MM.1S (cell line): Measurements from ENCODE around the gene ARFIP1.

ENCODE experiments used
- DNase-seq: peaks from one replicate; pipeline ENCODE4 v3.0.0-alpha.2; 2015
- H2AFZ ChIP-seq: fragments of 300-600 bp; sonication (generic); 2 replicates; pipeline ENCODE4 v1.6.0; 2016; ENCODE audit warnings: antibody characterized with exemption, low read length
- H3F3A ChIP-seq: fragments of 300-600 bp; sonication (generic); 2 replicates; pipeline ENCODE4 v1.6.1; 2016; ENCODE audit warnings: mild to moderate bottlenecking, antibody characterized with exemption, low read length, moderate library complexity, mixed read lengths; ENCODE audit not compliant: insufficient read depth
- H3K27ac ChIP-seq: fragments of 300-600 bp; sonication (generic); 2 replicates; pipeline ENCODE4 v1.5.1; 2016; ENCODE audit warnings: mild to moderate bottlenecking, low read length
- H3K27me3 ChIP-seq: fragments of 300-600 bp; sonication (generic); replicated peaks from 2 replicates; pipeline ENCODE4 v1.6.0; 2016; ENCODE audit warnings: low read length; ENCODE audit not compliant: insufficient read depth
- H3K36me3 ChIP-seq: fragments of 300-600 bp; sonication (generic); replicated peaks from 2 replicates; pipeline ENCODE4 v1.6.1; 2016; ENCODE audit warnings: mild to moderate bottlenecking, low read length, mixed read lengths; ENCODE audit not compliant: insufficient read depth
- H3K4me1 ChIP-seq: fragments of 300-600 bp; sonication (generic); 2 replicates; pipeline ENCODE4 v1.6.1; 2016; ENCODE audit warnings: low read length, mixed read lengths
- H3K4me2 ChIP-seq: fragments of 300-600 bp; sonication (generic); 2 replicates; pipeline ENCODE4 v1.6.0; 2016; ENCODE audit warnings: low read depth, low read length
- H3K4me3 ChIP-seq: fragments of 300-600 bp; sonication (generic); 2 replicates; pipeline ENCODE4 v1.5.1; 2016; ENCODE audit warnings: low read length, mixed read lengths
- H3K79me2 ChIP-seq: fragments of 300-600 bp; sonication (generic); 2 replicates; pipeline ENCODE4 v1.6.1; 2016; ENCODE audit warnings: mixed run types, low read length, mixed read lengths
- H3K9ac ChIP-seq: fragments of 300-600 bp; sonication (generic); 2 replicates; pipeline ENCODE4 v1.6.1; 2016; ENCODE audit warnings: low read length, mixed read lengths
- H3K9me2 ChIP-seq: fragments of 300-600 bp; sonication (generic); replicated peaks from 2 replicates; pipeline ENCODE4 v1.6.1; 2016; ENCODE audit warnings: mild to moderate bottlenecking, low read length, mixed read lengths; ENCODE audit not compliant: insufficient read depth
- H3K9me3 ChIP-seq: fragments of 300-600 bp; sonication (generic); replicated peaks from 2 replicates; pipeline ENCODE4 v1.6.1; 2016; ENCODE audit warnings: mild to moderate bottlenecking, low read length, mixed read lengths; ENCODE audit not compliant: insufficient read depth
- H4K20me1 ChIP-seq: fragments of 300-600 bp; sonication (generic); 2 replicates; pipeline ENCODE4 v1.6.1; 2016; ENCODE audit warnings: mild to moderate bottlenecking, low read length, moderate library complexity, mixed read lengths; ENCODE audit not compliant: insufficient read depth
- CTCF ChIP-seq: fragments of 300-600 bp; sonication (generic); IDR thresholded peaks from 2 replicates; pipeline ENCODE4 v1.5.1; 2016; ENCODE audit warnings: antibody characterized with exemption, low read length, mixed read lengths
- EZH2 ChIP-seq: fragments of 300-600 bp; sonication (generic); optimal IDR thresholded peaks from 2 replicates; pipeline ENCODE3; 2017; ENCODE audit warnings: low read depth, mild to moderate bottlenecking, antibody characterized with exemption, low read length, mixed read lengths
- EZH2phosphoT487 ChIP-seq: fragments of 300-600 bp; sonication (generic); IDR thresholded peaks from 2 replicates; pipeline ENCODE4 v1.6.1; 2018; ENCODE audit warnings: antibody characterized with exemption, low read length

The ARFIP1 gene

GRCh38 chr4:152900395-152900794 lies 120.6 kb downstream of the ARFIP1 start:
- H4K20me1 ChIP-seq: no peaks in the 10 kb centered on the region
- TF ChIP-seq EZH2 (no peak), EZH2phosphoT487 (no peak), CTCF (no peak)
- no peak overlapping the region for H2AFZ ChIP-seq
- H3K4me2 ChIP-seq: no peak overlapping the region
- H3K79me2 ChIP-seq: no peaks in the 10 kb centered on the region
- no peak for DNase-seq
- H3K4me1 ChIP-seq: no peaks in the 10 kb centered on the region
- H3K4me3 ChIP-seq: no peak overlapping the region
- H3K9me3 ChIP-seq: no peaks in the 10 kb centered on the region
- H3K9ac ChIP-seq: no peak overlapping the region
- H3K9me2 ChIP-seq: no peaks in the 10 kb centered on the region
- no peaks in the 10 kb centered on the region for H3K27me3 ChIP-seq
- H3F3A ChIP-seq: no peaks in the 10 kb centered on the region
- H3K27ac ChIP-seq: no peak overlapping the region
- no peaks in the 10 kb centered on the region for H3K36me3 ChIP-seq

- no peaks in the 10 kb centered on the region for H3K9me3 ChIP-seq
- no peak for TF ChIP-seq EZH2phosphoT487
- no peak for TF ChIP-seq CTCF
- H2AFZ ChIP-seq: no peak overlapping the region
- no peak for DNase-seq
- H3K9me2 ChIP-seq: no peaks in the 10 kb centered on the region
- no peaks in the 10 kb centered on the region for H3K27me3 ChIP-seq
- H3K27ac ChIP-seq: no peak overlapping the region
- no peaks in the 10 kb centered on the region for H3K79me2 ChIP-seq
- no peaks in the 10 kb centered on the region for H4K20me1 ChIP-seq
- no peaks in the 10 kb centered on the region for H3K36me3 ChIP-seq
- H3F3A ChIP-seq: no peaks in the 10 kb centered on the region
- H3K4me2 ChIP-seq: no peak overlapping the region
- H3K4me3 ChIP-seq: no peak overlapping the region
- H3K9ac ChIP-seq: no peak overlapping the region
- H3K4me1 ChIP-seq: no peaks in the 10 kb centered on the region
Measured at GRCh38 chr4:152901205-152901604, 121.5 kb downstream of the ARFIP1 start.

GRCh38 chr4:152903658-152904057 lies 123.9 kb downstream of the ARFIP1 start:
- no peak overlapping the region for H3K27ac ChIP-seq
- H4K20me1 ChIP-seq: no peaks in the 10 kb centered on the region
- no peaks in the 10 kb centered on the region for H3K79me2 ChIP-seq
- no peak overlapping the region for H3K9ac ChIP-seq
- no peaks in the 10 kb centered on the region for H3K36me3 ChIP-seq
- no peak overlapping the region for H3K4me2 ChIP-seq
- H3K4me1 ChIP-seq: no peaks in the 10 kb centered on the region
- TF ChIP-seq EZH2: no peak
- no peak for TF ChIP-seq EZH2phosphoT487
- TF ChIP-seq CTCF: no peak
- no peaks in the 10 kb centered on the region for H3F3A ChIP-seq
- H3K4me3 ChIP-seq: no peak overlapping the region
- no peak for DNase-seq
- no peak overlapping the region for H2AFZ ChIP-seq
- H3K27me3 ChIP-seq: no peaks in the 10 kb centered on the region
- H3K9me2 ChIP-seq: no peaks in the 10 kb centered on the region
- H3K9me3 ChIP-seq: no peaks in the 10 kb centered on the region

- TF ChIP-seq EZH2 (no peak), CTCF (no peak), EZH2phosphoT487 (no peak)
- H4K20me1 ChIP-seq: no peaks in the 10 kb centered on the region
- no peak overlapping the region for H3K4me3 ChIP-seq
- H3K9me3 ChIP-seq: no peaks in the 10 kb centered on the region
- no peak overlapping the region for H3K9ac ChIP-seq
- H3K79me2 ChIP-seq: no peaks in the 10 kb centered on the region
- H3K27ac ChIP-seq: no peak overlapping the region
- H2AFZ ChIP-seq: no peak overlapping the region
- no peaks in the 10 kb centered on the region for H3K9me2 ChIP-seq
- H3K36me3 ChIP-seq: no peaks in the 10 kb centered on the region
- H3K27me3 ChIP-seq: no peaks in the 10 kb centered on the region
- no peaks in the 10 kb centered on the region for H3F3A ChIP-seq
- DNase-seq: no peak
- H3K4me2 ChIP-seq: no peak overlapping the region
- H3K4me1 ChIP-seq: no peaks in the 10 kb centered on the region
Measured at GRCh38 chr4:152909901-152910300, 130.1 kb downstream of the ARFIP1 start.
